A549 (cell line): ENCODE results near the gene SGSM1.

Source experiments
- BHLHE40 ChIP-seq: IDR thresholded peaks from 2 replicates; pipeline ENCODE4 v1.6.1; 2012; ENCODE audit warnings: low read depth, low read length, inconsistent platforms
- NFE2L2 ChIP-seq: fragments of 150-350 bp; conservative IDR thresholded peaks from 2 replicates; pipeline ENCODE4 v1.6.1; 2014; ENCODE audit warnings: low read length
- POLR2A ChIP-seq: IDR thresholded peaks from 2 replicates; pipeline ENCODE4 v1.6.1; 2012; ENCODE audit warnings: mild to moderate bottlenecking, low read length
- RCOR1 ChIP-seq: fragments of 150-350 bp; IDR thresholded peaks from 2 replicates; pipeline ENCODE4 v1.6.1; 2014; ENCODE audit warnings: antibody characterized with exemption, low read length, low read depth
- SMC3 ChIP-seq: fragments of >200 bp; sonication (Bioruptor Twin); formaldehyde crosslinking; IDR thresholded peaks from 3 replicates; pipeline ENCODE4 v1.6.1; 2018; ENCODE audit warnings: inconsistent platforms
- TF ChIP-seq, protein P1 (sequence below): fragments of >200 bp; sonication (Bioruptor Twin); formaldehyde crosslinking; IDR thresholded peaks from 3 replicates; pipeline ENCODE4 v1.5.1; 2016
- TF ChIP-seq, protein P2 (sequence below): fragments of 200-600 bp; sonication (generic); IDR thresholded peaks from 2 replicates; pipeline ENCODE4 v1.6.1; 2016; ENCODE audit warnings: antibody characterized with exemption, mild to moderate bottlenecking, moderate library complexity
- TF ChIP-seq, protein P3 (sequence below): IDR thresholded peaks from 2 replicates; pipeline ENCODE4 v1.6.1; 2012

DNA sequence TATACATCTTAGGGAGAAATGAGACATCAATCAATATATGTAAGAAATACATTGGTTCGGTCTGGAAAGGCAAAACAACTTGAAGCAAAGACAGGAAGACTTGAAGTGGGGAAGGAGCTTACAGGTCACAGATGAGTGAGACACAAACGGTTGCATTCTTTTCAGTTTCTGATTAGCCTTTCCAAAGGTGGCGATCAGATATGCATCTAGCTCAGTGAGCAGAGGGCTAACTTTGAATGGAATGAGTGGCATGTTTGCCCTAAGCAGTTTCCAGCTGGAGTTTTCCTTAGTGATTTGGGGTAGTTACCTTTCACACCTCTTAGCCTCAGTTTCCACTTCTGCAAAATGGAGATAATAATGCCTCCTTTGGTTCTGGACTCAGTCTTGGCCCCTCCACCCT is 124.7 kb downstream of the SGSM1 start:
- TF ChIP-seq BHLHE40: no peak
- TF ChIP-seq RCOR1: no peak
- TF ChIP-seq POLR2A: no peak
- TF ChIP-seq, protein P1, sequence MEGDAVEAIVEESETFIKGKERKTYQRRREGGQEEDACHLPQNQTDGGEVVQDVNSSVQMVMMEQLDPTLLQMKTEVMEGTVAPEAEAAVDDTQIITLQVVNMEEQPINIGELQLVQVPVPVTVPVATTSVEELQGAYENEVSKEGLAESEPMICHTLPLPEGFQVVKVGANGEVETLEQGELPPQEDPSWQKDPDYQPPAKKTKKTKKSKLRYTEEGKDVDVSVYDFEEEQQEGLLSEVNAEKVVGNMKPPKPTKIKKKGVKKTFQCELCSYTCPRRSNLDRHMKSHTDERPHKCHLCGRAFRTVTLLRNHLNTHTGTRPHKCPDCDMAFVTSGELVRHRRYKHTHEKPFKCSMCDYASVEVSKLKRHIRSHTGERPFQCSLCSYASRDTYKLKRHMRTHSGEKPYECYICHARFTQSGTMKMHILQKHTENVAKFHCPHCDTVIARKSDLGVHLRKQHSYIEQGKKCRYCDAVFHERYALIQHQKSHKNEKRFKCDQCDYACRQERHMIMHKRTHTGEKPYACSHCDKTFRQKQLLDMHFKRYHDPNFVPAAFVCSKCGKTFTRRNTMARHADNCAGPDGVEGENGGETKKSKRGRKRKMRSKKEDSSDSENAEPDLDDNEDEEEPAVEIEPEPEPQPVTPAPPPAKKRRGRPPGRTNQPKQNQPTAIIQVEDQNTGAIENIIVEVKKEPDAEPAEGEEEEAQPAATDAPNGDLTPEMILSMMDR: no peak
- TF ChIP-seq, protein P2, sequence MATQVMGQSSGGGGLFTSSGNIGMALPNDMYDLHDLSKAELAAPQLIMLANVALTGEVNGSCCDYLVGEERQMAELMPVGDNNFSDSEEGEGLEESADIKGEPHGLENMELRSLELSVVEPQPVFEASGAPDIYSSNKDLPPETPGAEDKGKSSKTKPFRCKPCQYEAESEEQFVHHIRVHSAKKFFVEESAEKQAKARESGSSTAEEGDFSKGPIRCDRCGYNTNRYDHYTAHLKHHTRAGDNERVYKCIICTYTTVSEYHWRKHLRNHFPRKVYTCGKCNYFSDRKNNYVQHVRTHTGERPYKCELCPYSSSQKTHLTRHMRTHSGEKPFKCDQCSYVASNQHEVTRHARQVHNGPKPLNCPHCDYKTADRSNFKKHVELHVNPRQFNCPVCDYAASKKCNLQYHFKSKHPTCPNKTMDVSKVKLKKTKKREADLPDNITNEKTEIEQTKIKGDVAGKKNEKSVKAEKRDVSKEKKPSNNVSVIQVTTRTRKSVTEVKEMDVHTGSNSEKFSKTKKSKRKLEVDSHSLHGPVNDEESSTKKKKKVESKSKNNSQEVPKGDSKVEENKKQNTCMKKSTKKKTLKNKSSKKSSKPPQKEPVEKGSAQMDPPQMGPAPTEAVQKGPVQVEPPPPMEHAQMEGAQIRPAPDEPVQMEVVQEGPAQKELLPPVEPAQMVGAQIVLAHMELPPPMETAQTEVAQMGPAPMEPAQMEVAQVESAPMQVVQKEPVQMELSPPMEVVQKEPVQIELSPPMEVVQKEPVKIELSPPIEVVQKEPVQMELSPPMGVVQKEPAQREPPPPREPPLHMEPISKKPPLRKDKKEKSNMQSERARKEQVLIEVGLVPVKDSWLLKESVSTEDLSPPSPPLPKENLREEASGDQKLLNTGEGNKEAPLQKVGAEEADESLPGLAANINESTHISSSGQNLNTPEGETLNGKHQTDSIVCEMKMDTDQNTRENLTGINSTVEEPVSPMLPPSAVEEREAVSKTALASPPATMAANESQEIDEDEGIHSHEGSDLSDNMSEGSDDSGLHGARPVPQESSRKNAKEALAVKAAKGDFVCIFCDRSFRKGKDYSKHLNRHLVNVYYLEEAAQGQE: no peak
- TF ChIP-seq, protein P3, sequence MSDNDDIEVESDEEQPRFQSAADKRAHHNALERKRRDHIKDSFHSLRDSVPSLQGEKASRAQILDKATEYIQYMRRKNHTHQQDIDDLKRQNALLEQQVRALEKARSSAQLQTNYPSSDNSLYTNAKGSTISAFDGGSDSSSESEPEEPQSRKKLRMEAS: no peak
- TF ChIP-seq NFE2L2: no peak
- TF ChIP-seq SMC3: no peak
